Stimulated activated CD8-positive, alpha-beta memory T cell treated with anti-CD3 and anti-CD28 coated beads, Interleukin-15, amount 100 ng/mL, for 4 hours (primary cell): ENCODE measurements around the gene CAPRIN1.

Experiments used
- DNase-seq, 2 donors: peaks; one replicate each; pipeline ENCODE4 v3.0.0-alpha.2; 2020; ENCODE audit warnings: low read depth in 2 of 2

The CAPRIN1 gene, protein sequence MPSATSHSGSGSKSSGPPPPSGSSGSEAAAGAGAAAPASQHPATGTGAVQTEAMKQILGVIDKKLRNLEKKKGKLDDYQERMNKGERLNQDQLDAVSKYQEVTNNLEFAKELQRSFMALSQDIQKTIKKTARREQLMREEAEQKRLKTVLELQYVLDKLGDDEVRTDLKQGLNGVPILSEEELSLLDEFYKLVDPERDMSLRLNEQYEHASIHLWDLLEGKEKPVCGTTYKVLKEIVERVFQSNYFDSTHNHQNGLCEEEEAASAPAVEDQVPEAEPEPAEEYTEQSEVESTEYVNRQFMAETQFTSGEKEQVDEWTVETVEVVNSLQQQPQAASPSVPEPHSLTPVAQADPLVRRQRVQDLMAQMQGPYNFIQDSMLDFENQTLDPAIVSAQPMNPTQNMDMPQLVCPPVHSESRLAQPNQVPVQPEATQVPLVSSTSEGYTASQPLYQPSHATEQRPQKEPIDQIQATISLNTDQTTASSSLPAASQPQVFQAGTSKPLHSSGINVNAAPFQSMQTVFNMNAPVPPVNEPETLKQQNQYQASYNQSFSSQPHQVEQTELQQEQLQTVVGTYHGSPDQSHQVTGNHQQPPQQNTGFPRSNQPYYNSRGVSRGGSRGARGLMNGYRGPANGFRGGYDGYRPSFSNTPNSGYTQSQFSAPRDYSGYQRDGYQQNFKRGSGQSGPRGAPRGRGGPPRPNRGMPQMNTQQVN

DNA sequence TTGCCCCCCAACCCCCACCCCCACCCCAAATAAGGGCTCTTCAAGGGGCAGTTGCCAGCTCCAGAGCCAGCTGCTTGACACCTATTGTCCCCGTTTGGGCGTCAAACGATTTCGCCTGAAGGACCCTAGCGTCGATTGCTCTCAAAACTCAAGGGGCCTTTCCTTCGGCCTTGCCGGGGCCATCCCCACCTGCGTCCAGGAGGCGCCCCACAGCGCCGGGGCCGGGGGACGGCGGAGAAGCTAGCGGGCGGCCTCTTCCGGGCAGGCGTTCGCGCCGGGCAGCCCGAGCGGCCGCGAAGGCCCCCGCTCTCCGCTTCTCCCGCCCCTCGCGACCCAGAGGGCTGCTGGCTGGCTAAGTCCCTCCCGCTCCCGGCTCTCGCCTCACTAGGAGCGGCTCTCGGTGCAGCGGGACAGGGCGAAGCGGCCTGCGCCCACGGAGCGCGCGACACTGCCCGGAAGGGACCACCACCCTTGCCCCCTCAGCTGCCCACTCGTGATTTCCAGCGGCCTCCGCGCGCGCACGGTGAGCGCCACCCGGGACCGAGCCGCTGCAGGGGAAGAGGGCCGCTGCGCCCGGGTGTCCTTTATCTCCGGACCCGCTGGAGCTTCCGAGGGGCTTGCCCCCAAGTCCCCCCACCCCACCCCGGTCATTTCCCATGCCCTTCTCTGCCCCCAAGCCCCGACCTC is at the start of gene CAPRIN1:
Gene CAPRIN1 (plus strand): TSS at position 383 of the 687 bp plus-strand sequence. CDS start 690 bp downstream, outside the sequence.
- DNase-seq = peak; percentile 66 to 71

DNA sequence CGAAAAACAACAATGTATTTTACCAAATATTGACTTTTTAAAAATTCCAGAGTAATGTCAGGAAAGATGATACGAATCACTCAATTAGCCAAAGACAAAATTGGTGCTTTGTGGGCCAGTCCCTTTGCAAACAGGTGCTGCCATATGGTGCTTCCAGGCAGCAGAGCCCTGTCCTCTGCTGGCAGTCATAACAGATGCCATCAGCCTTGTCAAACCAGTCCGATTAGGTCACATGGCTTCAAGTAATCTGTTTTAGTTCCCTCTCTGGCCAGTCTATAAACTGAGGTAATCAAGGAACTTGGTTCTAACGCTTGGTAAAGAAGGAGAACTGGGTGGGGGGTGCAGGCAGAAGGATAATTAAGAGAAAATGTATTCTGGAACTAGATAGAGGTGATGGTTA is 49.1 kb upstream of the CAPRIN1 start:
- DNase-seq = no peak

DNA sequence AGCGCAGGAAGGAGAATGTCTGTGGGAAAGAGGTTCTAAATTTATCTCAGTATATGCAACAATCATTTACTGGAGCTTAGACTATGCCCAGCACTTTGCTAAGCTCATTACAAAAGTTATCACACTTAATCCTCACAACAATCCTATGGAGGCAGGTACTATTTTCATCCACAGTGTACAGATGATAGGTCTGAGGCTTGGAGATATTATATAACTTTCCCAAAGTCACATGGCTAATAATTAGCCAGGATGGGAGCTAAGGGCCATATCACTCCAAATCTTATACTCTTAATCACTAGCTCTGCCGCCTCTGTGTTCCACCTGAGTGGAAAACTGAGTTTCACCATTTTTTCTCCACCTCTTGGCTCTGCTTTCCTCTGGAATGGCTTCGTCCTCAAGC is 47.3 kb upstream of the CAPRIN1 start:
- no peak for DNase-seq

DNA sequence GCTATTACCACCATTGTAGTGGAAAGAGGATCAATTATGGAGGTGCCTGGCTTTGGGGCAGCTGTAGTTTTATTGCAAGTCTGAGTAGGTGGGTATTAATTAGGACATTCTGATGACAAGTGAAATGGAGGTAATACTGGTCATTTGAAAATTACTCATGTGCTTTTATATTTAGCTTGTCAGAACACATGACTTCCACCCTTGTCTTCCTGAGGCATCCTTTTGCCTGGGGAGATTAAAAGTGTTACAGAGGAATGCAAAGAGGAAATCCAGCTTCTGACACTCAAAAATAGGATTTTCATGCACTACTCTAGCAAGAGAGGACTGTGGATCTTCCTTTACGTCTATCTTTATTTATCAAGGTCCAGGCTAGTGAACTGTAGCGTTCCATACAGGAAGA is 44.7 kb upstream of the CAPRIN1 start:
- no peak for DNase-seq

DNA sequence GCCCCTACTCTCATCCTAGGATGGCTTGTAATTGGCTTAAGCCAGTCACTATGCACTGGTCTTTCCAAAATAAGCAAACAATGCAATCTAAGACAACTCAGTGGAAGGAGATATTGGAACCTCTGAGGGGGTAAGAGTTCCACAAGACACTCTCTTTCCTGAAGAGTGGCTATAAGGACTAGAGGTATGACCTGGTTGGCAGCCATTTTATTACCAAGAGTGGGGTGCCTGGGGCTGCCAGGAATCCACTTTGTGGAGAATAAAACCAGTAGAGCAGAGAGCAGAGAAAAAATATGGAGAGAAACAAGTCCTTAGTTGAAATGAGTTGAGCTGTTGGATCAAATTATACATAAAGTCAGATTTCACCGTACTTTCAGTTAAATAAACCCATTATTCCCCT is 38.8 kb upstream of the CAPRIN1 start:
- no peak for DNase-seq

DNA sequence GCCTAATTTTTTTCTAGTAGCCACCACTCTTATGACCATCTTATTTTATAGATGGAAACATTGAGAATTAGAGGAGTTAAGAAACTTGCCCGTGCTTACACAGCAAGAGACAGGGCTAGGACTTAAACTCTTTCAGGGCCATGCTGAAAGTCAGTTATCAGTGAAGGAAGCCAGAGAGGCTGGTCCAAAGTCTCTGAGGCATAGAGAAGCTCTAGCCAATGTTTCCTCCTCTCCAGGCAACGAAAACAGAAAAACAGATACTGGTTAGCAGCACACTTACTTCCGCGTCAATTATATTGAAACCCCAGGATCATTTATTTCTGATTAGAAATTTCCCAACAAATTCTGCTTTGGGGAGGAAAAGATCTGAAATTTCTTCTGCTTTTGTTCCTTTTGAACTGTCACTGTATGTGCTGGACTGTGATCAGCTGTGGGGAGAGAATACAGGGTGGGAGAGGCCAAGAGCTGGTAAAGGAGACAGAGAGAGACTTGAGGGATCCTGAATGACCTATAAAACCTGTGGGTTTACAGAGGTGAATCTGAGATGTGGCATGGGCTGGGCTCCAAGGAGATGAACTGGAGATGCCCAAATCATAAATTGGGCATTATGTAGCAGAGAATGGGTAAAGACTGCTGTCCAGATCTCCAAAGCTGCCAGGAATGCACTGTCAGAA is 37.5 kb upstream of the CAPRIN1 start:
- no peak for DNase-seq

DNA sequence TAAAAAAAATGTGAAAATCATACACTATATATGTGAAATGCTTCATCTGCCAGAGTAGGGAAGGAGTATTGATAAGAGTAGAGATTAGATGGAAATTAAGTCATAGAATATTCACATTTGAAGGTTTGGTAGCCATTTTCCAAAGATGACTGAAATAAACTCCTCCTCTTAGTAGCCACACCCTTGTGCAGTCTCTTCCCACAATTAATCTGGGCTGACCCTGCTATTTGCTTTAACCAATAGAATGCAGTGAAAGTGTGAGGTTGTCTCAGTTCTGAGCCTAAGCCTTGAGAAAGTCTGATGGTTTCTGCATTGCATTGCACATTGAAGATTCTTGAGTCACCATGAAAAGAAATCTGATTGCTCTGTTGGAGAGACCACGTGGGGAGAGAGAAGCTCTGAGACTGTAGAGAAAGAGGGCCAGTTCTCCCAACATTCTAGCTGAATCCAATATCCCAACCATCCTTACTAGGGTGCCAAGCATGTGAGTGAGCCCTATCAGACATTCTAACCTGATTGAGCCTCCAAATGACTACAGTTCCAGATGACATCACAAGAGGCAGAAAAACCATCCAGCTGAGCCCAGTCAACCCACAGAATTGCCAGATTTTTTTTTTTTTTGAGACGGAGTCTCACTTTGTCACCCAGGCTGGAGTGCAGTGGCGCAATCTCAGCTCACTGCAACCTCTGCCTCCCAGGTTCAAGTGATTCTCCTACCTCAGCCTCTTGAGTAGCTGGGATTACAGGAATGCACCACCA is 29.4 kb upstream of the CAPRIN1 start:
- no peak for DNase-seq

DNA sequence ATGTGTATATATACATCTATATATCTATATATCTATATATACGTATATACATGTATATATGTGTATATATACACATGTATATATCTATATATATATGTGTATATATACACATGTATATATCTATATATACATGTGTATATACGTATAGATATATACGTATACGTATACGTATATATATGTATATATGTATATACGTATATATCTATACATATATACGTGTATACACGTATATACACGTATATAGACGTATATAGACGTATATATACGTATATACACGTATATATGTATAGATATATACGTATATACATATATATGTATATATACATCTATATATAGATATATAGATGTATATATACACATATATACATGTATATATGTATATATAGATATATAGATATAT is 25.1 kb upstream of the CAPRIN1 start:
- DNase-seq = no peak

DNA sequence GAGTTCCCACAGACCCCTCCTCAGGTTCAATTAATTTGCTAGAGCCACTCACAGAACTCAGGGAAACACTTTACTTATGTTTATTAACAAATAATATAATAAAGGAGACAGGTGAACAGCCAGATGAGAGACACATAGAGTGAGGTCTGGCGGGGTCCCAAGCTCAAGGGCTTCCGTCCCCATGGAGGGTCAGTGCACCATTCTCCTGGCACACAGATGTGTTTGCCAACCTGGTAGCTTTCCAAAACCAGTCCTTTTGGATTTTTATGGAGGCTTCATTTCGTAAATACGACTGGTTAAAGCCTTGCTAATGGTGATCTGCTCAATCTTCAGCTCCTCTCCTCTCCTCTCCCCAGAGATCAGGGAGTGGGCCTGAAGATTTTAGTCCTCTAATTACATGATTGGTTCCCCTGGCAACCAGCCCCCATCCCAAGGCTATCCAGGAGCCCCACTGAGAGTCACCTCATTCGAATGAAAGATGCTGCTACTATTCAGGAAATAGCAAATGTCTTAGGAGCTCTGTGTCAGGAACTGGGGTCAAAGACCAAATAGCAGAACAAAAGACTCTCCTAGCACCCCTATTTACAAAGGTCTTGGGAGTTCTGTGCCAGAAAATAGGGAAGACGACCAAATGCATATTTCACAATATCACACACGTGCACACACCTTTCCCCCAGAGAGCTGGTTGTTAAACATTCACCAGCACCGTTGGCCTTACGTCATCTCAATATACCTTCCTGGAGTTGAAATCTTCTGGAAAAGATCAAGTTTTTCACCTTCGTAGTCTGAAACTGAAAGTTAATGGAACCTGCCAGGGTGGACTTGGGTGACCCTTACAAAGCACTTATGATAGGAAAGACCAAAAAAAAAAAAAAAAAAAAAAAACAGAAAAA is 23.8 kb upstream of the CAPRIN1 start:
- no peak for DNase-seq

DNA sequence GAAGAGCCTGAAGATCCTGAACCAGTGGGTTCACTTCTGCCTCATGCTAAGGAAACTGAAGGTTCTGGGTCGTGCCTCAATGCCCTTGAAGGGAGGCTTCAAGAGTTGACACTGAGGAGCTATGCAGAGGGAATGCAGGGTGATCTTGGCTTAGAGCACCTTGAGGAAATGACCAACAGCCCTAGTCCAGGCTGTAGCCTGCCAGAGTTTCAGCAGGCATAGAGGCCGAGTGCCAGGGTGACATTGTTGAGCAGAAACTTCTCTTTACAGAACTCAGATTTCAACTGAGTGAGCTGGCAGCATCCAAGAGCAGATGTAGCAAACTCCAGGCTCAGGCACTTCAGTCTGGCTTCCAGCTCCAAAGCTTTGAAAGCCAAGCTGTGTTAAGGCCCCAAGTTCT is 23.1 kb upstream of the CAPRIN1 start:
- DNase-seq = no peak

DNA sequence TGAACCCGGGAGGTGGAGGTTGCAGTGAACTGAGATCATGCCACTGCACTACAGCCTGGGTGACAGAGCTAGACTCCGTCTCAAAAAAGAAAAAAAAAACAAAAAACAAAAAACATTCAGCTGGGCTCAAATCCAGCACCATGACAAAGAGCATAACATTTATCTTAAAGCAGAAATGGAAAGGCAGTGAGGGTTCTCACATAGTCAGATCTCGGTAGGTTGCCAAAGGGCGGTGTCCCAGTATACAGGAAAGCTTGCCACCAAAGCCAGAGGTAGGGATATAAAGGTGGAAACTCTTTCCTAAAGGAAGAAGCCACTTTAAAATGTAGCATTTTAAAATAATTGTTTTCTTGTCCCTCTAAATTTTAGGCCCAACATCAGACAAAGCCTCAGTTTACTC is 22.4 kb upstream of the CAPRIN1 start:
- DNase-seq = no peak

DNA sequence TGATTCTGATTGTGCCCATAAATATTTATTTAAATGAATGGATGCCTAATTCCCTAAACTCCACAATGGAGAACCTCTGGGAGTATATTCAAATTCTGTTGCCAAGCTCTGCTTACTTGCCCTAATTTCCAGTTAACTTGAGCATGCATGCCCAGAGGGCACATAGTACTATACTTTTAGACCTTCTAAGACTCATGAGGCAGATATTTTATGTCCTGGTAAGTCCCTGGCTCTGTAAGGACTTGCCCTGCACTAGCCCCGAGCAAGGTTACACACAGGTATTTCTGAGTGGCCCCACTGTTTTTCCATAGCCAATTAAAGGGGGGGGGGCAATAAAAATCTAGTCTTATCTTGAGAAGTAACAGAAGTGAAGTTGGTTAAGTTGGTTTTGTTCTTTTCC is 21.1 kb upstream of the CAPRIN1 start:
- DNase-seq = no peak

DNA sequence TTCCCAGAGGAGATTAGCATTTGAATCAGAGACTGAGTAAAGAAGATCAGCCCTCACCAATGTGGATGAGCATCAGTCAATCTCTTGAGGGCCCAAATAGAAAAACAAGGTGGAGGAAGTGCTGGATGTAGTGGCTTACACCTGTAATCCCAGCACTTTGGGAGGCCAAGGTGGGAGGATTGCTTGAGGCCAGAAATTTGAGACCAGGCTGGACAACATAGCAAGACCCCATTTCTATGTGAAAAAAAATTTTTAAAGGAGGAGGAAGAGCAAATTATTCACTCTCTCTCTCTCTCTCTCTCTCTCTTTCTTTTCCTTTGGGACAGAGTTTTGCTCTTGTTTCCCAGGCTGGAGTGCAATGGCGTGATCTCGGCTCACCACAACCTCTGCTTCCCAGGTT is 18.1 kb upstream of the CAPRIN1 start:
- DNase-seq = no peak

DNA sequence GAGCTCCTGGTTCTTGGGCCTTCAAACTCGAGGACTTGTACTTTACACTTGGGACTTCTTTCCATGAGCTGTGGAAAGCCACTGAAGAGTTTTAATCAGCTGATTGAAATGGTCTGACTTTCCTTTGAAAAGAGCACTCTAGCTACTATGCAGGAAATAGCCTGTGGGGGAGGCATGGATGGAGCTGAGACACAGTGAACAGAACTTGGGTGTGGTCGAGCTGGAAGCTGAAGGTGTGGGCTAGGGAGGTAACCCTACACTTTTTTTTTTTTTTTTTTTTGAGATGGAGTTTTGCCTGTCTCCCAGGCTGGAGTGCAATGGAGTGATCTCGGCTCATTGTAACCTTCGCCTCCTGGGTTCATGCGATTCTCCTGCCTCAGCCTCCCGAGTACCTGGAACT is 17.5 kb upstream of the CAPRIN1 start:
- no peak for DNase-seq

DNA sequence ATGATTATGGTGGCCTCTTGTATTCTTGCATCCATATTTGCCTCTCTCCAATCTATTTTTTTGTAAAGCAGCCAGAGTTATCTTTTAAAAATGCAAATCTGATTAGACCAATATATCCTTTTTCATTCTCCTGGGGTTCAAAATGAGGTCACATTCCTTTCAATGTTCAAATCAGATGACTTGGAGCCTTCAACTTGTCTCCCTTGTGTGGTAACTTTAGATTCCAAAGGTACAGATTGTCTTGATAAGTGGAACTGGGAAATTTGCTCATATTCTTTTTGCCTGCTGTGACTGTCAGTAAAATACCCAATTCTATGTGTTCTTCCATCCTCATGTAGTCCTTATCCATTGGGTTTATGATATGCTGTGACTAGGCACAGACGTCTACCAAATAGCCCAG is 15.1 kb upstream of the CAPRIN1 start:
- DNase-seq = no peak

DNA sequence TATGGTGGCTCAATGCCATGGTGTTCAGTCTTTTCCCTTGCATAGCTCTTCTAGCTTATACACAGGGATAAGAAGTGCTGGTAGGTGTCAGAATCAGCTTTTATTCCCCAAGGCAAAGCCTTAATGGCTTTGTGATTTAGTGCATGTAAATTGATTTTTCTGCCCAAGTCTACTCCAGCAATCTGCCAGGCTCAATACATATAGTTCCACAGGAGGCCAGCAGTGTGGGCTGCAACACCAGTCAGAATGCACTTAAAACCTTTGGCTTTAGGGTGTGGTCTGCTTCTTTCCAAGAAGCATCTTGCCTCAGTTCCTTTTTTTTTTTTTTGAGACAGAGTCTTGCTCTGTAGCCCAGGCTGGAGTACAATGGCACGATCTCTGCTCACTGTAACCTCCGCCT is 14.5 kb upstream of the CAPRIN1 start:
- DNase-seq = no peak

DNA sequence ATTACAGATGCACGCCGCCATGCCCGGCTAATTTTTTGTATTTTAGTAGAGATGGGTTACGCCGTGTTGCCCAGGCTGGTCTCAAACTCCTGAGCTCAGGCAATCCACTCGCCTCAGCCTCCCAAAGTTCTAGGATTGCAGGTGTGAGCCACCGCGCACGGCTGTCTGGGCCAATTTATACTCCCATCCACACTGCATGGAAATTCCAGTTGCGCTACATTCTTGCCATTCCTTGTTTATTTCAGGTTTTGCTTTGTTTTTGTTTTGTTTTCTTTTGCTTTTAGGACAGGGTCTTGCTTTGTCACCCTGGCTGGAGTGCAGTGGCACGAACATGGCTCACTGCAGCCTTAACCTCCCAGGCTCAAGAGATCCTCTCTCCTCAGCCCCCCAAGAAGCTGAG is 11.0 kb upstream of the CAPRIN1 start:
- no peak for DNase-seq

DNA sequence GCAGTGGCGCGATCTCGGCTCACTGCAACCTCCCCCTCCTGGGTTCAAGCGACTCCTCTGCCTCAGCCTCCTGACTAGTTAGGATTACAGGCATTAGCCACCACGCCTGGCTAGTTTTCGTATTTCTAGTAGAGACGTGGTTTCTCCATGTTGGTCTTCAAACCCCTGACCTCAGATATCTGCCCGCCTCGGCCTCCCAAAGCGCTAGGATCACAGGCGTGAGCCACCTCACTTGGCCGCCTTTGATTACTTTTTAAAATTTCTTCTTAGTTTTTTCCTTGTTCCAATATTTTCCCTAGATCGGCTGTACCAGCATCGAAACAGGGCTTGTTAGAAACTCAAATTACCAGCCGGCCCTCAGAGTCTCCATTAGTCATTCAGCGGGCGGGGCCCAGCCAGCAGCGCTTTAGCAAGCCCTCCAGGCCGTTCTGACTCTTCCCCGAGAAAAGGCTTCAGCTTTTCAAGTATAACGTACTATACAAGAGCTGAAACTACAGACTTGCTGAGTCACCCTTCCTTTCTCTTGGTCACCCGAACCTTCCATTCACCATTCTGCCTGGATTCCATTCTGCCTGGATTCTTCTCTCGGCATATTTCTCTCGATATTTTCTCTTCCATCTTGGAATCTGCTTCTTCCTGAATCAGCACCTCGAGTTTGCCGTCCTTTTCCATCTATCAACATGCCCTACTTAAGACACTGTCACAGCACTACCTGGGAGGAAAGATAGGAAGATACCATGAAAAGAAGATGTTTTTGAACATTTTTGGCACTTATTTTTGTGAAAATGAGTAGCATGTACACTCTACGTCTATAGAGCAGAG is 6.7 kb upstream of the CAPRIN1 start:
- DNase-seq = no peak

DNA sequence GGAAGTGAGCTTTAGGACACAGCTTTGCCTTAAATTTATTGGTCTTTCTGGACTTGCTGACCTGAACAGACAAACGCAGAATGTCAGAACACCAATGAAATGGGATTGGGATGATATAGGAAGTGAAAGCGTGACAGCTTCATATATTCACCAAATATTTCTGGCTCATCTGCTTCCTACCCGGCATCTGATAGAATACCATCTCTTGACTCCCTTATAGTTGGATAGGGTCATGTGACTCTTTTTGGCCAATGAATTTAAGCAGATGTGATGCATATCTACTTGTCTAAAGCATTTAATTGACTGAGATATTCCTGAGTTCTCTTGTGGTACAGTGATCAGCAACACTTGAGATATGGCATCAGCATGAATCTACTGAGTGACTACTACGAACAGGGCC is 2.5 kb upstream of the CAPRIN1 start:
- no peak for DNase-seq
